Choroid plexus epithelial cell (primary cell): ENCODE results near the gene ILKAP.

Experiments used
- DNase-seq: peaks from one replicate; pipeline ENCODE4 v3.0.0-alpha.2; 2010; ENCODE audit warnings: low read depth
- H3K4me3 ChIP-seq: 2 replicates; pipeline ENCODE4 v1.5.1; 2011; ENCODE audit warnings: low read depth, mild to moderate bottlenecking, control low read depth, low read length, moderate library complexity
- CTCF ChIP-seq: conservative IDR thresholded peaks from 2 replicates; pipeline ENCODE4 v1.5.1; 2011; ENCODE audit warnings: low read depth, mild to moderate bottlenecking, control low read depth, inconsistent platforms, low read length, moderate library complexity

The ILKAP gene

GRCh38 chr2:238138331-238139195 lies 64.9 kb downstream of the ILKAP start, which contains the start of gene KLHL30:
Gene KLHL30 (plus strand): TSS chr2:238138668. CDS start chr2:238140755, 2,087 bp downstream.
- no peak within 1 kb of the TSS for H3K4me3 ChIP-seq
- no peak for TF ChIP-seq CTCF
- DNase-seq, result no peak

GRCh38 chr2:238137885-238138284 lies 65.6 kb downstream of the ILKAP start:
- no peak for DNase-seq
- TF ChIP-seq CTCF, result no peak
- no peak overlapping the region for H3K4me3 ChIP-seq

- no peak for TF ChIP-seq CTCF
- peak; percentile 89 for DNase-seq
- no peak overlapping the region for H3K4me3 ChIP-seq
Measured at GRCh38 chr2:238136820-238137537, 66.5 kb downstream of the ILKAP start.

DNA sequence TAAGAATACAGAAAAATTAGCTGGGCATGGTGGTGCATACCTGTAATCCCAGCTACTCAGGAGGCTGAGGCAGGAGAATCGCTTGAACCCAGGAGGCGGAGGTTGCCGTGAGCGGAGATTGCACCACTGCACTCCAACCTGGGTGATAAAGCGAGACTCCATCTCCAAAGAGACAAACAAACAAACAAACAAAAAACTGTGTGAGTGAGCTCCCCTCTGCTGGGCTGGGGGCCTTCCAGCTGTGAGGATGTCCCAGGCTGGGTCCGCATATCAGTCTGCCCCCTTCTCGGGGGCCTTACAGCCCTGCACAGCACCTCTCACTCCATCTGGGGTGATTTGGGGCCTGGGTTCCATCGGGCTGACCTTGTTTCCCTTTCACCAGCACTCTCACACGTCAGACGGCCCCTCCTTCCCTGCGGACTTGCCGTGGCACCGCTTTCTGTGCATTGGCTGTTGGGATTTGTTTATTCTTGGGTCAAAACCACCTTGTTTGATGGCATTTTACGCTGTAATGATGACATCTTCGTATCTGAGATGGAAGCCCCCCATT lies 67.8 kb downstream of the ILKAP start:
- DNase-seq, result no peak
- TF ChIP-seq CTCF, result no peak
- no peak overlapping the region for H3K4me3 ChIP-seq

DNA sequence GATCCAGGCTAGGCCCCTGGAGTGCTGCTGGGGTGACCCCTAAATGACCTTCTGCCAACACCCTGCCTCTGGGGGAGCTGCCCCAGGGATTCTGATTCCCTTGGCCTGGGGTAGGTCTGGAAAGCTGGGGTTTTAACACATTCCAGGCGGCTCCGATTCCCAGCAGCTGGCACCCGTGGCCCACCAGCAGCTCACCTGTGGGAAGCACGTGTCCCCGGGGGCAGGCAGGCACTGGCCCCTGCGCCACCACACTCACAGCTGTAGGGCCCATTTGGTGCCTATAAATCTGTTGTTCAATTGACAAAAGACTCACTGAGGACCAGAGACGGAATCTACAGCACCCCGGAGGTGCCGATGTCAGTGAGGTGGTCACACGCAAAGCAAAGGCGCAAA lies 69.1 kb downstream of the ILKAP start:
- DNase-seq, result no peak
- no peak overlapping the region for H3K4me3 ChIP-seq
- no peak for TF ChIP-seq CTCF

DNA sequence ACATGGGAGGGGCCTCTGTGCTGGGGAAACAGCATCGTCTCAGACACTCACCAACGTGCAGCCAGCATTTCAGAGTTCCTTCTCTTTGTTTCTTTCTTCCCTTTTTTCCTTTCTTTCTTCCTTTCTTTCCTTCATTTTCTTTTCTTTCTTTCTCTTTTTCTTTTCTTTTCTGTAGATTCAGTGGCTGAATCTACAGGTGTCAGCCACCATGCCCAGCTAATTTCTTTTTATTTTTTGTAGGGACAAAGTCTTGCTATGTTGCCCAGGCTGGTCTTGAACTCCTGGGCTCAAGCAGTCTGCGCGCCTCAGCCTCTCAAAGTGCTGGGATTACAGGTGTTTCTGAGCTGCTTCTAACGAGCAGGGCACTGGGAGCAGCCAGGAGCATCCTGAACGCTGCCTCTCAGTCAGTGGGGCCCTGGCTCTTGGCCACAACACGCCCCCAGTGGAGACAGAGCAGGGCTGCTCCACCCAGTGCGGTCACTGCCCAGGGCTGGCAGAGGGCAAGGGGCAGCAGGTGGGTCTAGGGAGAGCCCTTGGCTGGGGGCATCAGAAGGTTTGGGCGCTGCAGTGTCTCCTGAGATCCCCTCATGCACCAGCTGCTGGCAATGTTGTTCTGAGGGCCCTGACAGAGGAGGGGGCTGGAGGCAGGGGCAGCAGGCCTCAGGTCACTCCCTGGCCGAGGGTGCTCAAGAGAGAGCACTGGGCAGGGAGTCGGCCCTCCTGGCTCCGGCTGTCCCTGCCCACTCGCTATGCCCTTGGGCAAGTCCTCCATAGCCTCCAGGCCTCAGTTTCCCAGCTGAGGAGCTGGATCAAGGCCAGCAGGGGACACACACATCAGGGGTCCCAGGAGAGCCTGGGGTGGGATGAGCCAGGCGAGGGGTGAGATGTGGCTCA lies 69.7 kb downstream of the ILKAP start:
- DNase-seq, result no peak
- no peak for TF ChIP-seq CTCF
- no peak overlapping the region for H3K4me3 ChIP-seq
